MG63 (cell line): ENCODE measurements around the gene CAMK1G. TPM values are rescaled to one million over a fixed set of nuclear protein-coding genes. Genes with fewer than 3 reads are reported as not detected.

Experiments
- DNase-seq: peaks from one replicate; pipeline ENCODE4 v3.0.0-alpha.2; 2020
- H3K27me3 ChIP-seq: fragments of 250-450 bp; sonication (Bioruptor Pico); 2 replicates; pipeline ENCODE4 v1.5.1; 2020; ENCODE audit warnings: mild to moderate bottlenecking, moderate library complexity
- H3K36me3 ChIP-seq: fragments of 250-450 bp; sonication (Bioruptor Pico); 2 replicates; pipeline ENCODE4 v1.5.1; 2020; ENCODE audit warnings: mild to moderate bottlenecking, moderate library complexity
- H3K4me3 ChIP-seq: fragments of 250-450 bp; sonication (Bioruptor Pico); 2 replicates; pipeline ENCODE4 v1.5.1; 2020; ENCODE audit warnings: mild to moderate bottlenecking, moderate library complexity
- H3K9me3 ChIP-seq: fragments of 250-450 bp; sonication (Bioruptor Pico); 2 replicates; pipeline ENCODE4 v1.5.1; 2020; ENCODE audit warnings: mild to moderate bottlenecking, moderate library complexity
- total RNA-seq: library from RNA; depleted of rRNA; stranded (reverse); fragments of >200 nt; shearing (Covaris generic); gene quantifications from 2 replicates; pipeline ENCODE4 v1.2.3, GENCODE V29; 2014; ENCODE audit warnings: low replicate concordance

Gene CAMK1G
- total RNA-seq, 1 experiment from 2014 or later = not detected

DNA sequence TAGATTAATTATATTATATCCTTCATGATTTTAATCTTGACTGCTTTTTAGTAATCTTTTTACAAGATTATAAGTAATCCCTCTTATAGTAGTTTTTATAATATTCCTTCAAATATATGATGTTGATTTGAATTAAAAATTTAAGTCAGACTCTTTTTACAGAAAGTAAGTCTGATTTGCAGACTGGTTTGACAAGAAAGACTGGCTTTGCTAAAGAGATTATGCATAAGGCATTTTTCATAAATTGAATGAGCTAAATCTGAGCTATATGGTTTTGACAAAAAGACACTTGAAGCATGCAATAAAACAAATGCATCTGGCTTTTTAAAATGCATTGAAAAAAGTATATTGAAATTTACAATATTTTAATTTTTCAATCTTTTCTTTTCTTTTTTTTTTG is 26.3 kb upstream of the CAMK1G start:
- Histone ChIP-seq H3K9me3 (no peaks in the 10 kb centered on the region), H3K36me3 (no peaks in the 10 kb centered on the region), H3K4me3 (no peak overlapping the region), H3K27me3 (no peaks in the 10 kb centered on the region; the same call in 1 of the 2 replicates)
- no peak for DNase-seq

DNA sequence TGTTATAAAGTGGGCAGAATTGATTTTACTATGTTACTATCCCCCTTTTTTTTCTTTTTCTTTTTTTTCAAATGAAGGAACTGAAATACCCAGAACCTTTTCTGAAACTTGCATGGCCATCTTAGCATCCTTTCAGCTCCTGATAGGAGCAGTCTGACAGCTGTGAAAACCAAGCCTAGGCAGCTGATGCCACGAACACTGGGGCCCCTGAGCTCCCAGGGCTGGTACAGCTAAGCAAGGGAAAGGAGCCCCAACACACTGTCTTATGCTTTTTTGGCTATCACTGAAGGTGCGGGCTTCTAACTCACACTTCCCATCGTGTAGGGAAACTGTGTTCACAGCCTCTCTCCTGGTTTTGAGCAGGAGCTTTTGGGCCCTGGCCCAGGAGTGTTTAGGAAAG is 23.0 kb upstream of the CAMK1G start:
- no peaks in the 10 kb centered on the region for H3K9me3 ChIP-seq
- no peak for DNase-seq
- no peaks in the 10 kb centered on the region for H3K36me3 ChIP-seq
- H3K27me3 ChIP-seq = no peaks in the 10 kb centered on the region; the same call in 1 of the 2 replicates
- H3K4me3 ChIP-seq = no peak overlapping the region

DNA sequence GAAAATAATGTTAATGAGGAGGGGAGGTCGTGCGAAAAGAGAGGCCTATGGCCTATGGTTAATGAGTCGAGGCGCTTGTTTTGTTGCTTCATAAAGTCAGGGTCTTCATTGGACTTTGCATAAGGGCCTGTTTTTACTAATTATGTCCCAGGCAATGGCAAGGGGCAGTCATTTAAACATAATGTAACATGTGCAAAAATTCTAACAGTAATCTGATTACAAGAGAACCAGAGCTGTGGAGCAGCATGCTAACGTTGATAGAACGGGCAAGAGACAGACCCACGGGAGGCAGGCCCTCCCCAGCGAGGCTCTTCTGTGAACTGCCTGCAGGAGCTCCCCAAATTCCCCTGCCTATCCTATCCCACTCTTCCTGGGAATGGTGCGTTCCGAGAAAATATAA is 22.6 kb upstream of the CAMK1G start:
- no peak for DNase-seq
- no peaks in the 10 kb centered on the region for H3K9me3 ChIP-seq
- H3K4me3 ChIP-seq = no peak overlapping the region
- no peaks in the 10 kb centered on the region for H3K36me3 ChIP-seq
- no peaks in the 10 kb centered on the region; the same call in 1 of the 2 replicates for H3K27me3 ChIP-seq

DNA sequence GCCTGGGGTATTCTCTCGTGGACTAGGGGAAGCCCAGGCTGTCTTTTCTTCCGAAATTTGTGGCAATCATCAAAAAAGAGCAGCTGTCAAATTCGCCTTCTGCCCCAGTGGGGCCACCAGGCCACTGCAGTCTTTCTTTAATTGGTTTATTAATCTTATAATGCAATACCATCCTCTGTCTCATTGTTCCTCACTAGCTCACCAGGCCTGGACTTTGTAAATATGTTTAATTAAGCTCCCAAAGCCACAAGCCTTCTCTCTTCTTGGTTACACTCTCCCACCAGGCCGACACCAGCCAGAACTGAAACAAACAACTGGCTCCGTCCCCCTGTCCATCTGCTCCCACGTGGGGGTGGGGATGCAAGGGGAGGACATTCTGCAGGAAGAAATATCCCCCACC is 22.0 kb upstream of the CAMK1G start:
- no peak for DNase-seq
- Histone ChIP-seq H3K36me3 (no peaks in the 10 kb centered on the region), H3K9me3 (no peaks in the 10 kb centered on the region), H3K27me3 (peaks cover 2% of the 10 kb centered on the region; the same call in 1 of the 2 replicates), H3K4me3 (no peak overlapping the region)

DNA sequence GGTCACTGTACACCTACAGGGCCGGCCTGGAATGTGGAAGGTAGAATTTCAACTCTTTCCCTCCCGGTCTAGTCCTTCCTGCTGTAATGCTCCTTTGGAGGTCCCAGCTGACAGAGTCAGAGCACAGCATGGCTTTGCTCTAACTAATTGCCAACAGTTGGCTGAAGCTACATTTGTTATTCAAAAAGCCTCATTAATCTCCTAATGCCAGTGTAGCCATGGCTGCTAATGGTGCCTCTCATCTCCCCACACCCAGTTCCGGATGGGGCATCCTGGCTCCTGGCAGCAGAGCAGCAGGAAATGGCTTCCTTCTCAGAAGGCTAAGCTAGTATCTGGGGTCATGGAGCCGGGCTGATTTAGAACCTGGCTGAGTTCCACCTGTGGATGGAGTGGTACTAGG is 18.7 kb upstream of the CAMK1G start:
- no peak overlapping the region for H3K4me3 ChIP-seq
- peaks cover 17% of the 10 kb centered on the region for H3K27me3 ChIP-seq
- no peak for DNase-seq
- H3K9me3 ChIP-seq = no peaks in the 10 kb centered on the region; the same call in 1 of the 2 replicates
- no peaks in the 10 kb centered on the region for H3K36me3 ChIP-seq

DNA sequence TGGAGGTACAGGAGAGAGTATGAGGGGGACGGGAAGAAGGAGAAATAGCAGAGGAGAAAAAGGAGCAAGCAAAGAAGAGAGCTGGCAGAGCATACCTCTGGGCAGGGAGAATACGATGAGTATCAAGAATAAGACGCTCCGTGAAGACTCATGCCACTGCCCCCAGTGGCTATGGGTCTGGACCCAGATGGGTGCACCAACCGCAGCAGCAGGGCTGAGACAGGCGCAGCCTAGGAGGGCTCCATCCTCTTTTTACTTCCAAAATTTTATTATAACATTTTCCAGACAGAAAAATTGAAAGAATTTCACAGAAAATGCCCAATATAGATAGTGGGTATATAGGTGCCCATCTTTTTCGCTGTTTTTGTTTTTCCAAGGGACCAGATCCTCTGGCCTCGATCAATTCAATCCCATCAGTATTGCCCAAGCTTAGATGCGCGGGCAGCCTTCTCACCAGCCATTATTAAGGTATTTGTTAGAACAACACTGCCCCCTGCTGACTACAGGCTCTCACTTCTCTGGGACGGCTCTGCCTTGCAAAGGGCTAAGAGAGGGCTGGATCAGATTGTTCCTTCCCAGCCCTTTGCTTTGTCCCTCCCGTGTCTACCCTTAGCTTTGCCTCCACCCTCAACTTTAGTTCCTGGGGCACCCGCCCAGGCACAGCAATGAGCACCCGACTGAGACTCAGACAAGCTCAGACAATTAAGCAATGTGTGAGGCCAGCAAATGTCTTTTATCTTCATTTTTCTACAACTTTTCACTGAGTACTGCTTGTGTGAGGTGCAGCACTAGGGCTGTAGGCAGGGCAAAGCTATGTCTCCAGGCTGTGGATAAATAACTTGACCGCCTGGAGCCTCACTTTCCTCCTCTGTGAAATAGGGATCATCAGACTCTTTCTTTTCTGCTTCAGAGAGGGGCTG is 17.5 kb upstream of the CAMK1G start:
- peak; percentile 60 for DNase-seq
- Histone ChIP-seq H3K36me3 (no peaks in the 10 kb centered on the region), H3K4me3 (no peak overlapping the region), H3K9me3 (no peaks in the 10 kb centered on the region; the same call in 1 of the 2 replicates), H3K27me3 (peaks cover 23% of the 10 kb centered on the region)

DNA sequence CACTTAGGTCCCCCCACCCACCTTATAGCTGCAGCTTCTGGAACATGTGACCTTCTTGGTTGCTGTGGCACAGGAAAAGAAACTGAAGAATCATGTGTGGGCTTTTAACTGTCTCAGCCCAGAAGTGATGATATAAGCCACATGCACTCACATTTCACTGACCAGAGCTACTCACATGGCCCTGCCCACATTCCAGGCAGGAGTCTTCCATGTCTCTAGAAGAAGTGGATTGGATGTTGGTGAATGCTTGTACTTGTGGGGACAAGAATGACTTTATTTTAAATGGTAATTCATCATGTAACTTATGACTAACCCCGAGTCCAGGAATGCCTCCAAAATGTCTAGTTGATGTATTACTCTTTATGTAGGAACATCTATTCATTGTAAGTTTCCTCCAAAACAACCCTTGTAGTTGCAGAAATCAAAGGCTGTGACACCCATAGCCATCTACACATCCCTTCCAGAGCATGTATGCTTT is 15.8 kb upstream of the CAMK1G start:
- Histone ChIP-seq H3K36me3 (no peaks in the 10 kb centered on the region), H3K4me3 (no peak overlapping the region)
- no peak for DNase-seq

DNA sequence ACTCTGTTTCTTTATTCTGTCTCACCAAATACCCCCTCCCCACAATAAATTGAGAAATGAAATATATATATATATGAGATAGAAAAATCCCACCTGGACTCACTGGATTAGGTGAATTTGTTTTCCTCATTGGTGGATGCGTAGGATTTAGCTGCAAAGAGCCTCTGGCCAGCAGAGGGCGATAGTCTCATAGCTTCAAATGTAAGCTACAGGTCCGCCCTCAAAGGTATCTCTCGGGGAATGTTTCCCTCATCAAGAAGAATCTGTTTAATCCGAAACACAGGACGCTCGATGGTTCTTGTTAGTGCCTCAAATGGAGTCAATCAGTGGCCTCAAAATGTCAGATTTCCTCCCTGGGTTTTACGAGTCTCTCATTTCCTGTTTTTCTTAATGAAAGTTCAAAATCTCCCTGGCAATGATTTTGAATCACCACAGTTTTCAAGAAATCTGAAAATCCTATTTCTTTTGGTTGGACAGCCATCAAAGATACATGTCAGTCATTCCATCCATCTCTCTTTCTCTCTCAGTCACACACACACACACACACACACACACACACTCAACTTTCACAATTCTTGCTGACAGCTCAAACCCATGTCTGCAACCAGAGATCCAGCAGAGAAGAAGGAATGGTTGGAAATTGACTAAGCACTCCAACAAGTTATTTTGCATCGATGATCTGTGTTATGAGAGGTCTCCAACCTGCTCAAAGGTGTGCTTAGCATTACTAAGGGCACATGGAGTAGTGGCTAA is 13.9 kb upstream of the CAMK1G start:
- peaks cover 53% of the 10 kb centered on the region for H3K27me3 ChIP-seq
- peak; percentile 57 for DNase-seq
- H3K9me3 ChIP-seq = no peaks in the 10 kb centered on the region; the same call in 1 of the 2 replicates
- no peaks in the 10 kb centered on the region for H3K36me3 ChIP-seq
- no peak overlapping the region for H3K4me3 ChIP-seq

More for the DNA sequence above, 15.8 kb upstream of the CAMK1G start:
- no peaks in the 10 kb centered on the region; the same call in 1 of the 2 replicates for H3K9me3 ChIP-seq
- peaks cover 38% of the 10 kb centered on the region for H3K27me3 ChIP-seq

DNA sequence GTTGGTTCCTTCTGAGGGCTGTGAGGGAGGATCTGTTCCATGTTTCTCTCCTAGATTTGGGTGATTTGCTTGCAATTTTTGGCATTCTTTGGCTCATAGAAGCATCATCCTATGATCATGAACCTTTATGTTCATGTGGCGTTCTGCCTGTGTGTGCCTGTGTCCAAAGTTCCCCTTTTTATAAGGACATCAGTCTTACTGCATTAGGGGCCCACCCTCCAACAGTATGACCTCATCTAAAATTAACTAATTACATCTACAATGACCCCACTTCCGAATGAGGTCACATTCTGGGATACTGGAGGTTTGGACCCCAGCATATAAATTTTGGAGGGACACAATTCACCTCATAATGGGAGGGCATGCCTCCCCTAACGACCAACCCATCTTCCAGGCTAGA is 12.8 kb upstream of the CAMK1G start:
- no peak for DNase-seq
- H3K27me3 ChIP-seq = peaks cover 53% of the 10 kb centered on the region
- H3K36me3 ChIP-seq = no peaks in the 10 kb centered on the region
- no peak overlapping the region for H3K4me3 ChIP-seq
- H3K9me3 ChIP-seq = no peaks in the 10 kb centered on the region; the same call in 1 of the 2 replicates

DNA sequence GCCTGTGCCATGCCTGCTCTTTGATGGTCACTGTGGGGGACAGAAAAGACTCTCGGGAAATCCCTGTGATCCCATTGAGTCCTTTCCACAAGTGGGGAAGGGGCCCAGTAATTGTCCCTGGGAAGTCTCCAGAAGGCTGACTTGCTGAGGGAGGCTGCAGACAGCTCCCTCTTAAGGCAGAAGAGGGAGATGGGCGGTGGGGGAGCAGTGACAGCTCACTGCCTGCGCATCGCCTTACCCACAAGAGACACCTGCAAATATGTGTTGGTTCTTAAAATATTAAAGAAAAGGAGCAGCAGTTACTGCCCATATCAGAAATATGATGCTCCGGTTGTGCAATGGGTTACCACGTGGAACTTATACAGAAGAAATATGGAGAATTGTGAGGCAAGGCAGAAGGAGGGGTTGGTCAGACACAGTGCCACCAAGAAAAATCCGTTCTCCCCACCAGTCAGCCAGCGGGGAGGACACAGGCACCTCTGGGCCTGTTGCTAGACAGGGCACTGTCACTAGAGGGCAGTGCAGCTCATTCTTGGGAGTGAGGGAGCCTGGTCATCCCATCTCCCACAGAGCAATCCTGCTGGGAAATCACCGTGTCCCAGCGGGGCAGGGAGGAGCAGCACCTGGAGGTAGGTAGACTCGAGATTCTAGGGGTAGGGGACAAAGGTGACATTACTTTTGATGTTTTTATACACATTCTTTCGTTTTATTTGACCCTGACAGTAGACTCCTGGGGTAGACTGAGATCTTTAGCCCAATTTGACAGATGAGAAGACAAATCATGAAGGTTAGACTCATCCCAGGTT is 6.9 kb upstream of the CAMK1G start:
- peak; percentile 63 for DNase-seq
- Histone ChIP-seq H3K4me3 (no peak overlapping the region), H3K9me3 (no peaks in the 10 kb centered on the region)

DNA sequence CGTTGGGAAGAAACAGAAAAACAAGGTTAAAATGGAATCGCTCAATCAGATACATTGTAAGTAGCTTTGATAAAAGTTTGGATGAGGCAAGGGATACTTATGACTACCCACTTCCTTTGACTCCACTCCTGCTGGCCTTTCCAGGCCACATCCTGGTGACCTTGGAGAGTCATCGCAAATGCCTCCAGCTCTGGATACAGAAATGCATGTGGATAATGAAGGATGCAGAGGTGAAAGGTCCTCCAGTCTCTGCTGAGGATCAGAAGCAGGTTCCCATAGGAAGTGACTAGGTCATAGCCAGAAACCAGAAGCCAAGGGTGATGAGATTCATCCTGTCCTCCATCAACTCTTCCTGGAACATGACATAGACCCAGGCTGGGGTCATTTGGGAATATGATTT is 6.2 kb upstream of the CAMK1G start:
- DNase-seq = no peak
- Histone ChIP-seq H3K36me3 (no peaks in the 10 kb centered on the region), H3K27me3 (peaks cover 19% of the 10 kb centered on the region), H3K4me3 (no peak overlapping the region), H3K9me3 (no peaks in the 10 kb centered on the region)

More for the DNA sequence above, 6.9 kb upstream of the CAMK1G start:
- Histone ChIP-seq H3K36me3 (no peaks in the 10 kb centered on the region), H3K27me3 (peaks cover 27% of the 10 kb centered on the region)

DNA sequence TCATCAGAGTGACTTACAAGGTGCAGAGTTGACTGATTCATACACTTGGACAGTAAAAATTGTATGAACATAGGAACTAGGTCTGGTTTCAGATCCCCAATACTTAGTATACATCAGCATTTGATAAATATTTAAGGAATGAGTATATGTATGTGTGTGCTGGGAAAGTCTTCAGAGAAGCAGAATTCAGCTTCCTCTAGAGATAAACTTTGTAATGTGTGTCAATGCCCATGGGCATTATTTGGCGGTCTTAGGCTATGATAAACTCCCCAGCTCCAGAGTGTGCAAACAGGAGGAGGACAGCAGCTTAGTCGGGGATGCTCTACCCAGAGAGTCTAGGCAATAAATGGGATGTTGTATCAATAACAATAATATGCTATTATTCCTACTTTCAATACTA is 2.9 kb upstream of the CAMK1G start:
- no peak overlapping the region for H3K4me3 ChIP-seq
- no peak for DNase-seq
- peaks cover 10% of the 10 kb centered on the region for H3K27me3 ChIP-seq
- no peaks in the 10 kb centered on the region for H3K36me3 ChIP-seq
- no peaks in the 10 kb centered on the region for H3K9me3 ChIP-seq

DNA sequence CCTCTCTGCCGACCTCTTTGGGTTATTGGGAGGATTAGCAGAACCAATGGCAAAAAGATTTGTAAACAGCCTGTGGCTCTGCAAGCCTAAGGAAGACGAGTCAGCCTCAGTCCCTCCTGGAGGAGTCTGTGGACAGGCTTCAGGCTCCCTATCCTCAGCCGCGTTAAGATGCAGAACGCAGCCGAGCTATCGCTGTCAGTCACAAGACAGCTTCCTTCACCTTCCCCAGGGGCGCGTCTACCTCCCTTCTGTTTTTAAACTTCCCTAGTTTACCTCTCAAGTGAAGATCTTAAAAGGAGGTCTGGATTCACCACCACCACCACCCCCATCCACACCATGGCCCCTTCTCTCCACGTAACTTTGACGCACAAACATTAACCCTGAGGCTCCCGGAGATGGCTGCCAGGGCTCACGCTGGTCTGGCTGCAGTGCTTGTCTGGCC is 738 bp downstream of the CAMK1G start:
- no peaks in the 10 kb centered on the region for H3K36me3 ChIP-seq
- H3K4me3 ChIP-seq = no peak overlapping the region
- DNase-seq = no peak
- H3K9me3 ChIP-seq = no peaks in the 10 kb centered on the region
- peaks cover 16% of the 10 kb centered on the region for H3K27me3 ChIP-seq

DNA sequence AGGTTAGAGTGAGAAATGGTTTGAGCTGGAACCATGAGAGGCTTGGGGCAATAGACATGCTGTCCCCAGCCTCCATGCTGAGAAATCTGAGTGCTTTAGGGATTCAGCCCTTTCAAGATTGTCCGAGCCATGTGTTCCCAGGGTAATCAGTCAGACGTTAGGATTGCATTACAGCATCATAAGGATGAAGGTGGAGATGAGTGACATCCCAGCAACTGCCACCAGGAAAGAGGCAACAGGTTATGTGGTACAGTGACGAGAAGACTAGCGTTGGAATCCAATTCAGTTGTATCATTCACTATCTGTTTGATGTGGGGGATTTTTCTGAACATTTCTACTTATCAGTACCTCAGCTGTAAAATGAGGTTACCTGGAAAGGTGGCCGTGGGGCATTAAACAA is 1.7 kb downstream of the CAMK1G start:
- DNase-seq = no peak
- H3K36me3 ChIP-seq = no peaks in the 10 kb centered on the region
- H3K9me3 ChIP-seq = no peaks in the 10 kb centered on the region
- peaks cover 16% of the 10 kb centered on the region for H3K27me3 ChIP-seq
- no peak overlapping the region for H3K4me3 ChIP-seq

DNA sequence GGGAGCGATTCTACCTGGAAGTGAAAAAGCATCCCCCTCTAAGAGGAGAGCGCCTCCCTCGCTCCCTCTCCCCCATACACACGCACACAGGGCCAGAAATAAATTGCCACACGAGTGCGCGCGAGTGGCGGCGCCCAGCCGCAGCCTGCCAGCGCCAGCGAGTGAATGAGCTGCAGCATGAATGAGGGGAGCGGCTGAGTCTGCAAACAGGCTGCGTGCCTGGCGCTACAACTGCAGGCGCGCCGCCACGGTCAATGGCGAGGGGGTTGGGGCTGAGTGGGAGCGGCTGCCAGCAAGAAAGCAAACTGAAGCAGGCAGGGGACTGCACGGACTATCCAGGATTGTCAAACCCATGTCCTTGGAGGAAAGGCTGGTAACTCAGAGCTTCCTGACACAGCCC is 2.2 kb downstream of the CAMK1G start:
- DNase-seq = peak; percentile 65
- Histone ChIP-seq H3K4me3 (no peak overlapping the region), H3K9me3 (no peaks in the 10 kb centered on the region), H3K36me3 (no peaks in the 10 kb centered on the region), H3K27me3 (peaks cover 16% of the 10 kb centered on the region)

DNA sequence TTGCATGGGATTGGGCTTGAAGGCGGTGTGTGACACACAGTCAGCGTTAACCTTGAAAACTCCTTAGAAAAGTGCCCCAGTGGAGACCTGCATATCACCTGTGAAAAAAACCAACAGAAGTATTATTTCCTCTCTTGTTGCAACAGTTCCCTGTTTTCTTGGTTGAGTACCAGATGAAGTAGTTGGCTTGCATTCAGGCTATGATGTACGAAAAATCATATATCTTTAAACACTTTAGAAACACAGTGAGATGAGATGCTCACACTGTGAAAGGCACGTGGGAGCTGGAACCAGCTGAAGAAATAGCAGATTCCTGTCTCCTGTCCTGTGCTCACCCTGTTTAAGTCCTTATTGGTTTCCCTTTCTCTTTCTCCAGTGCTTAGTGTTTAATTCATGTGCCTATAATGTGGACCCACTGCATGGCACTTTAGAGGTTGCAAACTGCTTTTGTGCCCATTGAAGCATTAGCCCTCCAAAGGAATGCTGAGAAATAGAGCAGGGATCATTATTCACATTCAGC is 2.8 kb downstream of the CAMK1G start:
- H3K9me3 ChIP-seq = no peaks in the 10 kb centered on the region
- H3K4me3 ChIP-seq = no peak overlapping the region
- DNase-seq = no peak
- H3K27me3 ChIP-seq = peaks cover 16% of the 10 kb centered on the region
- no peaks in the 10 kb centered on the region for H3K36me3 ChIP-seq
